GM21390 (cell line): ENCODE results near the gene SSH2.
"Not testable (repeated sequence)": the region's sequence is repeated elsewhere in the genome, so short reads cannot be mapped to it uniquely, and the experiment has no call there.

Source experiments
- ATAC-seq: cut with Tn5 transposase; IDR thresholded peaks from one replicate; pipeline ENCODE4 v1.9.1; 2021; ENCODE audit not compliant: unreplicated experiment

The SSH2 gene

DNA sequence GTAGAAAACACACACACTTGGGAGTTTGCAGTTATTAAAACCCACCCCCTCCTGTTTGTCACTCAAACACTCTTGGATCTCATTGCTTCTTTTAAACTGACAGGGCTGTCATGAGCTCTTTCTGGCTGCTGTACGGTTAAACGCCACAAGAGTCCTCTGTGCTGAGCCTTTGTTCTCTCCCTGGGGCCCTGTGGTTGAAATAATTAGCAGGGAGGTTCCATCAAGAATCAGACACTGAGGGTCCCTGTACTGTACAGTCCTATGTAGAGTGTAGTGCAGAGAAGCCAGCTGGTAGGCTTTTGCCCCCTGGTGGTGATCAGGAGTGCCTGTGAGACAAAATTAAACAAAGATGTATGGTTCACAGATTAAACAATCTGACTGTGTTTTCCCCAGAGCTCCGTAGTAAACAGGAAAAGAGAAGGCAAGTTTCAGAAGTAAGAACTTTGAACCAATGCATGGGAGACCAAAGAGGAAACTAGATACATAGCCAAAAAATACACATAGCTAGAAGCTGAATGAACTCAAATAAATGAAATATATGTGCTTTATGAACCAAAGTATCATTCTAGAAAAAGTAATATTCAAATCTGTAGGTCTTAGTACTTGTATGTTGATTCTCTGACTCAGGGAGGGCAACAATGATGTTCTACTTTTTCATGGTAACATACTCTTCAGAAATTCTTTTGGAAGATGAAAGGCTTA is 1.4 kb upstream of the SSH2 start:
- ATAC-seq = peak; percentile 55

DNA sequence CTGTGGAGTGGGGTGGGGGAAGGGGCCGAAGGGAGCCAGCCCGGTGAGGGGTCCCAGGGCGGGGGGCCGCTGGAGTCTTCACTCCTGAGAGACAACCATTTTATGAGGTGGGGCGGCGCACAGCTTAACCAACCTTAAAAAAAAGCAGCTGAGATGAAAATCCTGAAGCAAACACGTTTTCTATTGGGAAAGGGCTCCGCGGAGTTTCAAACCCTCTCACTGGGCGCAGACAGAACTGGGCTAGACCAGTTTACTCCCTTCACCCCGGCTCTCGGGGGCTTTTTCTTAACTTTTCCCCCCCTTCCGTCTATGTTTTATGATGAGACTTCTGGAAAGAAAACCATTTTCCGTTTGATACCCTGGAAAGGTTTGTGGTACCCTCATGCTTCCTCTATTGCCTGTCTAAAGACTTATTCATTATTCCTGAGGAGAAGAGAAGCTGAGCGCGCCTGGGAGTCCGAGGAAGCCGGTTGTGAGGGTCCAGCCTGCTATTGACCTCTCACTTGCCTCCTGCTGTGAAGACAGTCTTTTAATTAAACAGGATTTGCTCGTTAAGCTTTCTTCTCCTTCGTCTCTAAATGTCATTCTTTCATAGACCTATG is 482 bp upstream of the SSH2 start:
- ATAC-seq = no peak

DNA sequence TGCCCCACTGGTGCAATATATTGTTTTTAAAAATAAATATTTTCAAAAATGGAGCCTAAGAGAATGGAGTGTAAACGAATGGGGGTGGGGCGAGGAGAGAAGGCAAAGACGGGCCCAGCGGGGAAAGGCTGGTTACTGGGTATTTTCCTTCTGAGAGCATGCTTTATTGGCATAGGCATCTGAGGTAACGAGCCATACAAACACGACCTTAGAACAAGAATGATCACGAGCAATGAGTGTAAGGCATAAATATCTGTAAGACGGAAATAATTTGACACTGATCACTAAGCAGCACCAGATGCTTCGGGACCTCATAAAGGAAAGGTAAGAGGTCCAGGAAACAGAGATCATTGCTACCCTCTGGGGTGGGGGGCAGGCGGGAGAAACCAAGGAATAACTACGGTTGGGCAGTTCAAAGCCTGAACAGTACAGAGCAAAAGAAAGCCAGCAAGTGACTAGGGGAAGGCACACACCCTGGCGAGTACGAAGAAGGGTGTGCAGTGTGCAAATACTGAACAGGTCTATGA is 959 bp downstream of the SSH2 start:
- ATAC-seq = peak; percentile 1

DNA sequence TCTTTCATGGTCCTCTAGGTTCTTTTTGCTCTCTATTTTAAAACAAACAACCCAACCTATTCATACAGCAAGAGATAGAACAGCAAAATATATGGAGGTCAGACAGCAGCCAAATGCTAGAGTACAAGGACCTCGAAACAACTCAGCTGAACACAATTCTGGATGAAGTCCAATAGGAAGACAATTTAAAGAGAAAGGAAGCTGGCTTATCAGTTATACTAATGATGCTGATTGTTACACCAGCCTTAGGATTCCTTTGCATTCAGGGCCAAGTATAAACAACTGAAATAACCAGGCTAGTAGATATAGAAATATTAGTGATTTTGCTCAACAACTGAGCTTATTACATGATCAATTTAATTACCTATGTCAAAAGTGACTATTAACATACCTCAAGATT is 2.5 kb downstream of the SSH2 start:
- ATAC-seq = no peak

DNA sequence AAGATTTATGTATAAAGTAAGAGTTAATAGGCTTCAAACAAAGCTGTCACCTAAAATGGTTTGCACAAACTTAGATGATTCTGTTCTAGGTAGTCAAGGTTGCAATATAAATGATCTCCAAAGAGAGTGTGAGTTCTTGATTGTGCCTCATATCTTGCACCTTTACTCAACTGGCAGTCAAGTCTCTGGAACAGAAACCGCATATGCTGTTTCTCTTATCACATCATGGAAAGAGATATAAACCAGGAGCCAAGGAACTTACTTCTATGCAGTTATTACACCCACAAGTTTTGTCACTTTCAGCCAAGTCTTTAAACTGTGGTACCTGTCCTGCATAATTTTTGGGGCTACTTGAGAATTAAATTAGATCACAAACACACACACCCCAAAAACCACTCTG is 5.2 kb downstream of the SSH2 start:
- ATAC-seq = no peak

DNA sequence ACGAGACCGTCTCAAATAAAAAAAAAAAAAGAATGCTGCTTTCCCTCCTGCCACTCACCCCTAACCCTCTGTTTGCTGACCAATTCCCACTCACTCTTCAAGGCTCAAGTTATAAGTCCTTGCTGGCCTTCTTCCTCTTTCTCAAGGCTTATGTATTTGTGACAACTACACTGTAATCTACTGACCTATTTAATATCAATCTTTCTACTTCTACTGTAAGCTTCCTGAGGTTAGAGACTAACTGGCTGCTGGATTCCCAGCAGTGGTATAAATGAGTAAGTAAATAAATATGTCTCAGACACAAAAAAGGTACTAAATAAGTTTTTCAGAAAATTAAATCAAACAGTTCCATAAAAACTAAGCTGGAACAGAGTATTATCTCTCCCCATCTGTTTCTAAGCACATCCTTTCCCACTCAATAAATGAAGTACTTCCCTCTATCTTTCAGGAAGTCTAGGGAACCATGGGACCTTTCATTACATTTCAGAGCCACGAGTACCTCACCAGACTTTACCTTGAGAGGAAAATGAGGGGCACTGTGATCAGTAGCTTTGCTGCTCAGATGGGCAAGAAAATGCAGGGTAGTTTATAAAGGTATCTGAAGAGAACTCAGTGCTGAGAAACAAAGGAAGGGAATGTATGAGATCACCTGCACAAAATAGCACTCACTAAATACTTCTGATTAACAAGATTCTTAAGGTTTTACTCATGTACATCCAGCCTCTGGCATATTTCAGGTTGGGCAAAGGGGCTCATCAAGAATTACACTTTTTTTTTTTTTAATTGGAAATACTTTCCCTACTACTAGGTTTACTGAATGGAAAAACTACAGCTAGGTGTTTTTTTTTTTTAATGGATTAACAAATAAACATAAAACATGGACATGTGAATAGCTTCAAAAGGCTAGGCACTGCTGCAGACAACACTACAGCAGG is 10.8 kb downstream of the SSH2 start:
- no peak for ATAC-seq

DNA sequence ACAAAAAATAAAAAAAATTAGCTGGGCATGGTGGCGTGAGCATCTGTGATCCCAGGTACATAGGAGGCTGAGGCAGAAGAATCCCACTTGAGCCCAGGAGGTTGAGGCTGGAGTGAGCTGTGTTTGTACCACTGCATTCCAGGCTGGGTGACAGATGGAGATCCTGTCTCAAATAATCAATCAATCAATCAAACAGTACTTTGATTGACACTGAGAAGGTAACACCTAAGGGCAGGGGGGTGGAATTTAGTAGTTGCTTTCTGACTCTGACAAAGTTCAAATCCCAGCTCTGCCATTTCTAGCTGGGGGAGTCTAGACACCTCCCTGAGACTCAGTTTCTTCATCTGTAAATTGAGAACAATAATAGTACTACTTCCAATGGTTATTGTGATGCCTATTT is 12.0 kb downstream of the SSH2 start:
- no peak for ATAC-seq

DNA sequence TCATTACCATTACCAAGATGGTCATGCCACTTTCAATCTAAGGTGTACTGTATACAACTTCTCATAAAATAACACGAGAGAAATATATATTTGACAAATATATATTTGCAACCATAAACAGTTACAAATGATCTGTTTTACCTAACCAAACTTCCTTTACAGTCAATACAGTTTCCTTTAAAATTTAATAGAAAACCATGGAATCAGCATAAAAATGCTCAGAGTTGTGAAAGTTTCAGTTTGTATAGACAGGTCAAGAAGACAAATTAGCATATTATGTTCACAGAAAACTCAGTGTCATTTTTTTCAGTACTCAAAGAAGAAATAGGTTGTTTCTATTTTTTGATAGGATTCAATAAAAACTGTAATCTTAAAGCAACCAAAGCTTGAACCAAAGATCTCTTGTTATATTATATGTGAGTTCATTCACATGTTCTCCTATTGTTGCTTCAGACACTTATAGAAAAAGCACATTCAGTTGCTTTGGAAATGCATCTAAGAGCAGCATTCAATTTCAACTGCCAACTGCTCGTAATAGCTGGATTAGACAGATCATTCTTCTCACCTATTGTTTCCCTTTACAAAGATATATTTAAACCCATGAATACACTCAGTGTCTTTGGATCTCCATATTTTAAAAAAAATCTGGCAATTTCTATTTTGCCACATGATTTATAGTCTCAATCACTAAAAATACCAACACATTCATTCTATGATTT is 15.1 kb downstream of the SSH2 start:
- ATAC-seq = no peak

DNA sequence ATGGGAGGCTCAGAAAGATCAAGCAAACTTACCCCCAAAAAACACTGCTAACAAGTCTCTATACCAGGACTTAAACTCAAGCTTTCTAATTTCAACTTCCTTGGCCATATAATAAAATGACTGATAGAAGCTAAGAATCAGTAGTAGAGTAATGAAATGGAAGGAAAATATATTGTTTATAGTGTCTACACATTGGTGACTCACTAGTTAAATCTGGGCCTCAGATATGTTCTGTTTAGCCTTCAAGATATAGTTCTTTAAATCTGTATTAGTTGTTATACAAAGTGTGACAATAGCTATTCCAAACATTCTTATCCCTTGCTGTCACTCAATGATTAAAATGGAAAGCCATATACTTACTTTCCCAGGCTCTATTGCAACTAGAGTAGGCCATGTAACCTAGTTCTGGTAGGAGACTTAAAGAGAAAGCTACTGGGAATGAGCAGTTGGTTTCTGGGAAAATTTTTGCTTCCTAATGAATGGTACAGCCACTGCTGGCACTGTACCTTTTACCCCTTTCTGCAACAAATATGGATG is 18.3 kb downstream of the SSH2 start:
- no peak for ATAC-seq

DNA sequence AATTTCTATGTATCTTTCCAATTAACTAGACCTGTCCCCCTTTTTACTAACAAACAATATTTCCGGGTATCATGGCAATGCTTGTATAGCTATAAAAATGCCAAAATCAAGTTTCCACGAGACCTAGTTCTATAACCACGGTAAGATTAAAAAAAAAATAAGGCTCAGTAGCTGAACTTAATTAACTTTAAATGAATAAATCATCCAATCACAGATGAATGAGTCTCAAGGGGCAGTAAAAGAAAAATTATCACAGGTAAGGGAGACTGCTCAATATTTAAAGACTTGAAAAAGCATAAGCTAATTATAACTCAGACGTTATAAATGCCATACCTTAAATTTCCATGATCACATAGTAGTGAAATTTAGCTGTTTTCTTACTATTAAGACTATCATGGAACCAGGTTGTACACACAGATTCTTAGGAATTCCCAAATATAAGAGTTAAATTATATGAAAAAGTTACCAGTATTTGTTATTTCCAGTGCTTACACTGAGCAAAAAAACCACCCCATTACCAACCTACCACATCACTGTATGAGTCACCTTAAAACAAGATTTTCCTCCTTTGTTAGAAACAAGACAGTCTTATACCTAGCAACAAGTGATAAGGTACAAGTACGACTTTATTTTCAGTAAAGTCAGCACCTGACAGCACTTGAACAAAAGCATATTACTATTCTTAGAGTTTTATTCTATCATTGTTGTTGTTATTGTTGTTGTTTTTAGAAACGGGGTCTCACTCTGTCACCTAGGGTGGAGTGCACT is 20.6 kb downstream of the SSH2 start:
- ATAC-seq = no peak

DNA sequence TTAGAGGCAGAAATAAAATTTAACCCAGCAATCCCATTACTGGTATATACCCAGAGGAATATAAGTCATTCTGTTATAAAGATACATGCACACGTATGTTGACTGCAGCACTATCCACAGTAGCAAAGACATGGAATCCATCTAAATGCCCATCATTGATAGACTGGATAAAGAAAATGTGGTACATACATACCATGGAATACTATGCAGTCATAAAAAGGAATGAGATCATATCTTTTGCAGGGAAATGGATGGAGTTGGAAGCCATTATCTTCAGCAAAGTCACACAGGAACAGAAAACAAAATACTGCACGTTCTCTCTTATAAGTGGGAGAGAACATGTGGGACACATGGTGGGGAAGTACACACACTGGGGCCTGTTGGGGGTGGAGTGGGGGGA is 23.1 kb downstream of the SSH2 start:
- ATAC-seq = no peak

DNA sequence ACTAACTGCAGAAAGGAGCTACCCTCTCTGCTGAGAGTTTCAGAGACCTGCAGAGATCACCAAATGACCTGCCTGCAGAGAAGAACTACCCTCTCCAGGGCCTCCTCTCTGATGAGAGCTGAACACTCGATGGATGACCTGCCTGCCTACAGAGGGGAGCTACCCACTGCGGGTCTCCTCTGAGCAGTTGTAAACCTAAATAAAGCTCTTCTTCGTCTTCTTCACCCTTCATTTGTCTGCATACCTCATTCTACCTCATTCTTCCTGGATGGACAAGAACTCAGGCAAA is 24.2 kb downstream of the SSH2 start:
- no peak for ATAC-seq

DNA sequence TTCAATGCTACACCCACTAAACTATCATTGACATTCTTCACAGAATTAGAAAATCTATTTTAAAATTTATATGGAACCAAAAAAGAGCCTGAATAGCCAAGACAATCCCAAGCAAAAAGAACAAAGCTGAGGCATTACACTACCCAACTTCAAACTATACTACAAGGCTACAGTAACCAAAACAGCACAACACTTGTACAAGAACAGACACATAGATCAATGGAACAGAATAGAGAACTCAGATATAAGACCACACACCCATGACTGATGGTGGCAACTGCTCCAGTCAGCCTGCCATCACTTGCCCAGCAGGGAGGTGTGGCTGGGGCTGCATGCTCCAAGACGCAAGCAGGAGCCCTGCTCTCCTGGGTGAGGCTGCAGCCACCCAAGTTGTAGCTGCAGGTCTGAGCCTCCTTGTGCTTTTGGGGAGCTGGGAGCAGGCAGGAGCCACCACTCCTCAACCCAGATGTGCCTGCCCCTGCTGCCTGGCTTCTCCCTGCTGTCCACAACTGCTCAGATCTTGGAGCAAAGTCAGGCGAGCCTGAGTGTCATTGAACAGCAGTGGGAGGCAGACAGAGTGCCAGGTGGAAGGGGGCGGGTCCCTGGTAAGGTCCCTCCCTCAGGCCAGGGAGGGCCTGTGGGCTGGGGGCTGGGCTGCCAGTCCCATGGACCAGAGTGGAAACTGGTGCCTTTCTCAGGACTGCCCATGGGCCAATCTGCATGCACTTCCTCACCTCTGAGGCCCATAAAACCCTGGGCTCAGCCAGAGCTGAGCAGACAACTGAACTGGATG is 24.7 kb downstream of the SSH2 start:
- ATAC-seq = no peak

DNA sequence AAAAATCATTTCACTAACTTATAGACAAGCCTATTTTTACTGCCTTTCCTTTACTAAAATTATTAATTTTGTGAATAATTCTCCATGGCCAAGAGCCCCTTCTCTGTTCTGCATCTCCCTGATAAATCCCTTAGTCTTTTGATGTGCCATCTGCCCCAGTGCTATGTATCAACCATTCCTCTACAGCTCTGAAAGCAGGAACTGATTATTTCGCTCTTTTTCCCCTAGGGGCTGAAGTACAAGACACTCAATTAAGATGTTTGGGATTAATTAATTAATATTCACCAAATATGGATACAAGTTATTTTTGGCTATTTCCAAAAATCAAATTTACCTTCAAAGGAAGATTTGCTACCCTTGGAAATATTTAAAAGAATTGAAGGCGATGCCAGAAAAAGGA is 26.6 kb downstream of the SSH2 start:
- no peak for ATAC-seq

DNA sequence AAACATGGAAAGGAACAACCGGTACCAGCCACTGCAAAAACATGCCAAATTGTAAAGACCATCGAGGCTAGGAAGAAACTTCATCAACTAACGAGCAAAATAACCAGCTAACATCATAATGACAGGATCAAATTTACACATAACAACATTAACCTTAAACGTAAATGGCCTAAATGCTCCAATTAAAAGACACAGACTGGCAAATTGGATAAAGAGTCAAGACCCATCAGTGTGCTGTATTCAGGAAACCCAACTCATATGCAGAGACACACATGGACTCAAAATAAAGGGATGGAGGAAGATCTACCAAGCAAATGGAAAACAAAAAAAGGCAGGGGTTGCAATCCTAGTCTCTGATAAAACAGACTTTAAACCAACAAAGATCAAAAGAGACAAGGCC is 32.9 kb downstream of the SSH2 start:
- not testable (repeated sequence) for ATAC-seq

DNA sequence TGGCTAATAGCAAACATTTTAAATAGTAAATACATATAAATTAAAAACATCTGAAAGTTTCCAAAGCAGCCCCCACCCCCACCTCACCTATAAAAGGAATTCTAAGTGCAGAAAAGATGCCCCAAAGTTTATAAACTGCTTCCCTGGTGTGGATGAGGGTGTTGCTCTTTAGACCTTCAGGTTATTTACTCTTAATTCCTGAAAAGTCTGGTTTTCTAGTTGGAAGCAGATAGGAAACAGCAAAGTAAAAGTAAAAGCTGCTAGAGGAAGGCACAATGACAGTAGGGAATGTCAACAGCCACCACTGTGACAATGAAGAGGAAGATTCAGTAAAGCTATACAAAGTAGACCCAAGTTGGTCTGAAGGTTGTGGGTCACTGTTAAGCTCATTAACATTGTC is 37.8 kb downstream of the SSH2 start:
- ATAC-seq = no peak

DNA sequence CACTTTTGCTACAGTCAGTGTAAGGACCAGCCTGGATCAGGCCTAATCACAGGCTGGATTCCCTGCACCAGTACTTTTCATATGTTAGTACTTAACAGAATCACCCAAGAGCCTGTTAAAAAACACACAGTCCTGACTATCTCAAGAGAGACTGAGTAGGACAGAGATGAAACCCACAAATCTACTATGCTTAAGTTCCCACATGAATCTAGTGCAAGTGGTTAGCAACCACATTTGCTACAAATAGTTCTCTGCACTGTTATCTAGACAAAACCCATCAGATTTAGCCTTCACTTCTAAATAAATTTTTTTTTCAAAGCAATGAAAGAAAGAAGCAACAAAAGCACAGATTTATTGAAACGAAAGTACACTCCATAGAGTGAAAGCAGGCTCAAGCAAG is 38.9 kb downstream of the SSH2 start:
- no peak for ATAC-seq

DNA sequence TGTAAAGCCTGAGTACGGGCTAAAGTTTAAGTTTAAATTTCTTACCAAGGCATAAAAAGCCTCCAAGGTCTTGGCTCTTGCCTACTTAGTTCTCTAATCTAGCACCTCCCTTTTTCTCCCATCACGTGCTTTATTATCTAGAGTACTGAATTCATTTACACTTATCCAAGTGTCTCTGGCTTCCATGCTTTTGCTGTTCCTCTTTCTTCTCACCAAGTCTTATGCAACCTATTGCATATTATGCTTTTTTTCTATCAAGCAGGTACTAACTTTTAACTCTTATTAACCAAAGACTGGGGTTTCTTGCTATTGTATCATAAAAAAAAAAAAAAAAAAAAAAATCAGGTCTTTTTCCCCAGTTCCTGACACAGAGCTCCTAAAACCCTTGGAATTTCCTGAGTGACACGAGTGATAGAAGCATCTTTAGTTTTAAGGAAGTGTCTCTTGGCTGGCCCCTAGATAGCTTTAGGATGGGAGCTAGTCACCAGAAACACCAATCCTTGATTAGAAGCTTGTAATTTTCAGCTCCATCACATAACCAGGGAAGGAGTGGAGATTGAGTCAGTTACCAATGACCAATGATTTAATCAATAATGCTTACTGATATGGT is 44.9 kb downstream of the SSH2 start:
- no peak for ATAC-seq

DNA sequence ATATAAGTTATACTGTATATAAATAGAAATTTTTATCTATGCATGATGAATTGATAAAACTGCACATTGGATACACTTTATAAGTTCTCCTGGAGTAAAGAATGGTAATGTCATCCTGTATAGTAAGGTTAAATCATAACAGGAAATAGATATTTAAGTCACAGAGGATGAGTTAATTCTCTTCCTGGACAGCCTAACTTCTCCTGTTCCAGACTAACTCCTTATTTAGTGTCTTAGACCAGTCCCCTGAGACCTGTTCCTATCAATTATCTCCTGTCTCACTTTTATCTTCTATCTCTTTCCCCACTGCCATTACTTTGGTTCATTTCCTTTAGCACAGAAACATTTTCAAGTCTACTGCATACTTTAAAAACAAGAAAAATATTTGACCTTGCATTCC is 46.5 kb downstream of the SSH2 start:
- ATAC-seq = no peak
